Ishikawa (cell line): Measurements from ENCODE around the gene KIF5C.

Experiments used
- CEBPB ChIP-seq: IDR thresholded peaks from 2 replicates; pipeline ENCODE4 v1.6.1; 2012
- CREB1 ChIP-seq: IDR thresholded peaks from 2 replicates; pipeline ENCODE4 v1.6.1; 2012; ENCODE audit warnings: low read depth
- EGR1 ChIP-seq: IDR thresholded peaks from 2 replicates; pipeline ENCODE4 v1.6.1; 2012
- EP300 ChIP-seq: IDR thresholded peaks from 2 replicates; pipeline ENCODE4 v1.6.1; 2012; ENCODE audit warnings: borderline replicate concordance
- FOXM1 ChIP-seq: IDR thresholded peaks from 2 replicates; pipeline ENCODE4 v1.6.1; 2012; ENCODE audit warnings: low read depth, borderline replicate concordance
- MAX ChIP-seq: IDR thresholded peaks from 2 replicates; pipeline ENCODE4 v1.6.1; 2012
- NFIC ChIP-seq: IDR thresholded peaks from 2 replicates; pipeline ENCODE4 v1.6.1; 2012
- RAD21 ChIP-seq: IDR thresholded peaks from 2 replicates; pipeline ENCODE4 v1.6.1; 2012; ENCODE audit warnings: low read depth
- REST ChIP-seq: IDR thresholded peaks from 2 replicates; pipeline ENCODE4 v1.6.1; 2012; ENCODE audit warnings: low read depth, mild to moderate bottlenecking
- TAF1 ChIP-seq: IDR thresholded peaks from 2 replicates; pipeline ENCODE4 v1.6.1; 2012; ENCODE audit warnings: low read depth, mild to moderate bottlenecking
- TCF12 ChIP-seq: IDR thresholded peaks from 2 replicates; pipeline ENCODE4 v1.6.1; 2012; ENCODE audit warnings: low read depth
- TEAD4 ChIP-seq: IDR thresholded peaks from 2 replicates; pipeline ENCODE4 v1.6.1; 2012
- YY1 ChIP-seq: IDR thresholded peaks from 2 replicates; pipeline ENCODE4 v1.6.1; 2012; ENCODE audit warnings: low read depth
- ZBTB7A ChIP-seq: IDR thresholded peaks from 2 replicates; pipeline ENCODE4 v1.6.1; 2012; ENCODE audit warnings: low read depth
- TF ChIP-seq, protein P1 (sequence below): IDR thresholded peaks from 2 replicates; pipeline ENCODE4 v1.6.1; 2012

The KIF5C gene

GRCh38 chr2:148875387-148876051 lies 492 bp downstream of the KIF5C start:
- no peak for TF ChIP-seq REST
- no peak for TF ChIP-seq YY1
- TF ChIP-seq, protein P1, sequence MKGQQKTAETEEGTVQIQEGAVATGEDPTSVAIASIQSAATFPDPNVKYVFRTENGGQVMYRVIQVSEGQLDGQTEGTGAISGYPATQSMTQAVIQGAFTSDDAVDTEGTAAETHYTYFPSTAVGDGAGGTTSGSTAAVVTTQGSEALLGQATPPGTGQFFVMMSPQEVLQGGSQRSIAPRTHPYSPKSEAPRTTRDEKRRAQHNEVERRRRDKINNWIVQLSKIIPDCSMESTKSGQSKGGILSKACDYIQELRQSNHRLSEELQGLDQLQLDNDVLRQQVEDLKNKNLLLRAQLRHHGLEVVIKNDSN = no peak

DNA sequence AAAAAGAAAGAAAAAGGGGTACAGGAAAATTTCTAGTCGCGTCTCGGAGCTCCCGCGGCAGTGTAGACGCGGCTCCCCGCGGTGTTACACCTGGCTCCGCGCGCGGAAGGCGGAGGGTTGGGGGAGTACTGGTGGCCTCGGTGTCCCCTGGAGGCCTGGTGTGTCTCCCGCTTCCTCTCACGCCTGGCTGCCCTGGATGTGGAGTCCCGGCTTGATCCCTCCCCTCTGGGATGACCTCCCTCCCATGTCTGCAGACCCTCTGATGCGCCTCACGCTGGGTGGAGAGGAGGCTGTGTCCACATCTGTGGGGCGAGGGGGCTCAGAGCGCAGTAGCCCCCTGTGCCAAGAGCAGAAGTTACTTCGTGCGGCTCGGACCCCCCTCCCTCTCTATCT lies 1.2 kb downstream of the KIF5C start:
- TF ChIP-seq REST = no peak
- no peak for TF ChIP-seq TCF12
- no peak for TF ChIP-seq MAX

DNA sequence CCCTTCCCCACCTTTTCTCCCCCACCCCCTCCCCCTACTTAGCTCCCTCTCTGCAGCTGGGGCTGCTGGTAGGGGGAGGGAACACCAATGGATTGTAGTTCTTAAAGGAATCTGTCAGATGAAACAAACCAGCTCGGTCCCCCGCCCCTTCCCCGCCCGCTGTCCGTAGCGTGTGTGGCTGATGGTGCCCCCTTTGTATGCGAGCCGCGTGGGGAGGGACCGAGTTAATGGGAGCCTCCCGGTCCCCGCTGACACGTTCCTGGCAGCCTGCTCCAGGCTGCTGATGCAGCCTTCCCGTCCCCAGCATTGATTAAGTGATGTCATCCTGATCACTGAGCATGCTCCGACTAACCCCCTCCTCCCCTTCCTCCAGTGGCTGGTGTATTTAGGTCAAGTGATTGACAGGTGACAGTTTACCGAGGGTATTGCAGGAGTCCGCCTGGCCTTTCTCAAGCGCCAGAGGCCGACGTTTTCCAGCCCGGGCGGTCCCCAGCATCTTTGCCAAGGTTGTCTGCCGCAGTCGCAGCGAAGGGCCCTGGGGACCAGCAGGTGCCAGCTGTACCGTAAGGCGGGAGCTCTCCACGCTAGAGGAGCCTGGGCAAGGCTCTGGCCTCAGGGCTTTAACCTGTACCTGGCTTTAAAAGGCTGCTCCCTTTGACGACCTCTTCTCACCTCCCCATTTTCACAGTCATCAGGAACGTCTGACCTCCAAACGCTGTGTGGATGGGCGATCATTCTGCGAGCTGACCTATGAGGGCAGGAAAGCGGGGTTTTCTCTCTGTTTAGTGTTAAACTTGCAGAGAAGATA lies 1.8 kb downstream of the KIF5C start:
- no peak for TF ChIP-seq REST
- TF ChIP-seq TCF12 = no peak
- no peak for TF ChIP-seq CEBPB
- no peak for TF ChIP-seq MAX
- TF ChIP-seq TEAD4 = no peak
- TF ChIP-seq YY1 = no peak
- TF ChIP-seq EGR1 = no peak
- TF ChIP-seq ZBTB7A = no peak
- no peak for TF ChIP-seq TAF1
- TF ChIP-seq, protein P1 = no peak
- no peak for TF ChIP-seq CREB1
- no peak for TF ChIP-seq EP300
- no peak for TF ChIP-seq NFIC

DNA sequence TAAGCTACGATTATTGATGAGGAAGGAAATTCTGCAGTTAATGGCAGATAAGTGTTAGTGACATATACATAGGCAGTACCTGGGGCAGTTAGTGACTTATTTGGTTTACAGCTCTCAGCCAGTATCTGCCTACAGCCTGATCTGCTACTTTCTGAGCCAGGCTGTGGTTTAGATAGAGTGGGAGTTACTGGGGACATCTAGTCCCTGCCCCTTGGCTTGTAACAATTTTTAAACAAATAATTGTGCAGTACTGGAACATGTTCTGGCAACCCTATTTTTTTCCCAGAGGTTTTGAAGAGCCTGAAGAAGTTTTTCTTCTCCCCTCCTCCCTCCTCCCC lies 2.3 kb downstream of the KIF5C start:
- TF ChIP-seq CEBPB = no peak
- TF ChIP-seq, protein P1 = no peak
- no peak for TF ChIP-seq YY1
- TF ChIP-seq TAF1 = no peak
- TF ChIP-seq NFIC = no peak
- no peak for TF ChIP-seq TCF12
- TF ChIP-seq FOXM1 = no peak
- no peak for TF ChIP-seq MAX
- no peak for TF ChIP-seq EP300
- no peak for TF ChIP-seq ZBTB7A
- TF ChIP-seq RAD21 = no peak
